Pancreas (tissue), 10 donors: Measurements from ENCODE around the gene MLPH. TPM values are rescaled to one million over a fixed set of nuclear protein-coding genes. Genes with fewer than 3 reads are reported as not detected.
A peak's percentile ranks its signal among the peaks of the same experiment; 100 is the strongest.

Source experiments
- ATAC-seq, 4 donors: fragments of 200-7000 bp; cut with Tn5 transposase; one replicate each; pipeline versions ENCODE4 v1.8.0 to v1.9.1; 2020; ENCODE audit warnings: mild to moderate bottlenecking in 4 of 4, moderate library complexity in 4 of 4
- DNase-seq, 6 donors: peaks; one replicate each; pipeline ENCODE4 v3.0.0-alpha.2; 2020
- FAIRE-seq: peaks from 2 replicates; lab custom pipeline; 2012; peaks lifted over from hg19 to GRCh38; lab: Jason Lieb, UNC
- H3K27ac ChIP-seq, 4 donors: fragments of 200-600 bp; sonication (generic); 1 replicate in 3 of 4; 2 replicates in 1 of 4; pipeline versions ENCODE4 v1.5.0 to v1.8.0; 2020
- H3K27me3 ChIP-seq, 4 donors: fragments of 200-600 bp; one replicate each; pipeline ENCODE4 v1.8.0; 2021
- H3K36me3 ChIP-seq, 3 donors: fragments of 200-600 bp; sonication (generic) in 1 of 3; one replicate each; pipeline versions ENCODE4 v1.5.0 to v1.8.0; 2020 to 2021
- H3K4me1 ChIP-seq, 3 donors: fragments of 200-600 bp; one replicate each; pipeline ENCODE4 v1.8.0; 2021
- H3K4me3 ChIP-seq, 4 donors: fragments of 200-600 bp; sonication (generic) in 2 of 4; one replicate each; pipeline versions ENCODE4 v1.5.0 to v1.8.0; 2020 to 2021
- H3K9me3 ChIP-seq, 4 donors: fragments of 200-600 bp; one replicate each; pipeline ENCODE4 v1.8.0; 2021
- CTCF ChIP-seq, 4 donors: fragments of 200-600 bp; sonication (generic) in 3 of 4; IDR thresholded peaks; one replicate each; pipeline versions ENCODE4 v1.5.0 to v1.8.0; 2021; ENCODE audit warnings: antibody characterized with exemption in 4 of 4
- WGBS, 2 donors: extraction: QIAGEN DNeasy Blood & Tissue Kit; methylation state at CpG; one replicate each; pipeline ENCODE4 v1.1.7; 2013; 5-methylcytosine and 5-hydroxymethylcytosine counted together
- intact Hi-C, 3 donors: fragments of 100-400 bp; cut with DNase I; formaldehyde crosslinking; loops; one replicate each; pipeline versions ENCODE4 v1.11.1 to v1.14.2; 2022
- polyA plus RNA-seq, 2 donors: library from polyadenylated mRNA; stranded (reverse); fragments of 200-250 nt; gene quantifications; one replicate each; pipeline ENCODE4 v1.2.3, GENCODE V29; 2013
- total RNA-seq, 6 donors: library from RNA; stranded (reverse); fragmentation: NEBNext Ultra II Directional in 4 of 6; extraction: Animal tissue kit (Norgen Biotek cat#: 25700) in 4 of 6; gene quantifications; one replicate each; pipeline versions ENCODE4 v1.2.1 to v1.2.4, GENCODE V29; 2021 to 2023
- donor health status: healthy with polysubstance abuse.
- donor health status: DM: no; HTN: no; CAD: no; lungs with moderate emphysema.
- donor health status: DM: no; HTN: no; CAD: no.
- donor health status: control.
- donor health status: control.
- donor health status: Bipolar disorder and iron deficiency.
- donor health status: DM: yes; HTN: yes; CAD: no.
- donor health status: DM: no; HTN: no; CAD: no.
- donor health status: DM: no; HTN: no; CAD: no.
- donor health status: DM: yes; HTN: yes; CAD: no.

Gene MLPH
- total and polyA plus RNA-seq, 8 donors = 6.2 to 45.2 (median 19.3) TPM

GRCh38 chr2:237581751-237582746 is 95.0 kb downstream of the MLPH start:
- 37 to 48% methylated on average over 25 of the region's 25 CpGs for WGBS, 2 donors
- intact Hi-C loops = no loop called here

GRCh38 chr2:237583385-237584295 is 96.6 kb downstream of the MLPH start:
- TF ChIP-seq CTCF (IDR thresholded peaks at IDR 0.05) = no peak
- Histone ChIP-seq H3K4me1 (peaks cover under 1 to 14% (median 10%) of the 10 kb centered on the region in 3 donors), H3K36me3 (no peaks in the 10 kb centered on the region), H3K27me3 (no peaks in the 10 kb centered on the region), H3K9me3 (no peaks in the 10 kb centered on the region), H3K27ac (no peak overlapping the region), H3K4me3 (no peak overlapping the region)
- peak in 1 of 6 donors; percentile 18 for DNase-seq
- intact Hi-C loops = no loop called here
- ATAC-seq = no peak
- 89 to 93% methylated on average over 19 of the region's 19 CpGs for WGBS, 2 donors
- no peak for FAIRE-seq

More at GRCh38 chr2:237581751-237582746, 95.0 kb downstream of the MLPH start:
- peak; percentile 76 to 86 (median 82) for ATAC-seq
- peaks cover 0 to 8% (median 4%) of the 10 kb centered on the region in 3 donors for H3K36me3 ChIP-seq
- H3K27ac ChIP-seq = peak overlapping the region; percentile 33 to 76 (median 60)
- no peak for TF ChIP-seq CTCF (IDR thresholded peaks at IDR 0.05)
- peak in 4 of 6 donors; percentile 47 to 66 (median 60) for DNase-seq
- H3K27me3 ChIP-seq = no peaks in the 10 kb centered on the region
- FAIRE-seq = no peak
- H3K4me1 ChIP-seq = peaks cover 0 to 10% (median 7%) of the 10 kb centered on the region in 3 donors
- H3K4me3 ChIP-seq = no peak overlapping the region
- no peaks in the 10 kb centered on the region for H3K9me3 ChIP-seq

GRCh38 chr2:237585590-237586221 is 98.7 kb downstream of the MLPH start:
- Histone ChIP-seq H3K9me3 (no peaks in the 10 kb centered on the region), H3K36me3 (no peaks in the 10 kb centered on the region), H3K27me3 (no peaks in the 10 kb centered on the region), H3K4me3 (no peak overlapping the region), H3K4me1 (peaks cover 8 to 21% (median 13%) of the 10 kb centered on the region in 3 donors), H3K27ac (no peak overlapping the region)
- FAIRE-seq (no peak), DNase-seq (peak in 1 of 6 donors; percentile 7), ATAC-seq (no peak)
- intact Hi-C loops = no loop called here
- 83 to 85% methylated on average over 15 of the region's 15 CpGs for WGBS, 2 donors
- TF ChIP-seq CTCF (IDR thresholded peaks at IDR 0.05) = no peak

- no peak for TF ChIP-seq CTCF (IDR thresholded peaks at IDR 0.05)
- peaks cover 3 to 21% (median 8%) of the 10 kb centered on the region in 3 donors for H3K4me1 ChIP-seq
- H3K4me3 ChIP-seq = no peak overlapping the region
- WGBS, 2 donors = 71 to 78% methylated on average over 9 of the region's 9 CpGs
- ATAC-seq = no peak
- peak in 2 of 6 donors; percentile 14 to 37 for DNase-seq
- no peaks in the 10 kb centered on the region for H3K27me3 ChIP-seq
- H3K36me3 ChIP-seq = no peaks in the 10 kb centered on the region
- FAIRE-seq = no peak
- no peak overlapping the region for H3K27ac ChIP-seq
- no peaks in the 10 kb centered on the region for H3K9me3 ChIP-seq
- intact Hi-C loops = no loop called here
Measured at GRCh38 chr2:237588044-237588696, 101.1 kb downstream of the MLPH start.
